Muscle of back (tissue), 11 donors: Measurements from ENCODE around the gene EIF4E. TPM values are rescaled to one million over a fixed set of nuclear protein-coding genes. Genes with fewer than 3 reads are reported as not detected.
"Not testable (repeated sequence)": the region's sequence is repeated elsewhere in the genome, so short reads cannot be mapped to it uniquely, and the experiment has no call there.

ENCODE experiments used
- DNase-seq, 3 donors: peaks; one replicate each; pipeline versions ENCODE4 v3.0.0 to v3.0.0-alpha.2; 2013
- polyA plus RNA-seq, 10 donors: library from polyadenylated mRNA; unstranded; fragments of 120-200 nt; gene quantifications; one replicate each; pipeline ENCODE4 v1.2.1, GENCODE V29; 2013; ENCODE audit not compliant: insufficient read length in 10 of 10

The EIF4E gene
- polyA plus RNA-seq, 10 donors = 52.6 to 80.0 (median 60.8) TPM

GRCh38 chr4:98935633-98936032 lies 6.7 kb upstream of the EIF4E start:
- DNase-seq = no peak

DNA sequence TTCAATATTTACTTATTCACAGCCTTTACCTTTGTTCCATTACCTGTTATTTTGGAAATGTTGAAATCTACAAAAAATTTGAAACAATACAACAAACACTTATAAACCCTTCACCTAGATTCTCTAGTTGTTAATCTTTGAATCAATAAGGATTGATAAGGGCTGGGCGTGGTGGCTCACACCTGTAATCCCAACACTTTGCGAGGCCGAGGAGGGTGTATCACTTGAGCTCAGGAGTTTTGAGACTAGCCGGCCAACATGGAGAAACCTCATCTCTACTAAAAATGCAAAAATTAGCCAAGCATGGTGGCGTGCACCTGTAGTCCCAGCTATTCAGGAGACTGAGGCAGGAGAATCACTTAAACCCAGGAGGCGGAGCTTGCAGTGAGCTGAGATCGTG lies 5.9 kb upstream of the EIF4E start:
- DNase-seq = not testable (repeated sequence)

- peak in 1 of 3 donors; percentile 32 for DNase-seq
Measured at GRCh38 chr4:98932539-98932938, 3.6 kb upstream of the EIF4E start.

DNA sequence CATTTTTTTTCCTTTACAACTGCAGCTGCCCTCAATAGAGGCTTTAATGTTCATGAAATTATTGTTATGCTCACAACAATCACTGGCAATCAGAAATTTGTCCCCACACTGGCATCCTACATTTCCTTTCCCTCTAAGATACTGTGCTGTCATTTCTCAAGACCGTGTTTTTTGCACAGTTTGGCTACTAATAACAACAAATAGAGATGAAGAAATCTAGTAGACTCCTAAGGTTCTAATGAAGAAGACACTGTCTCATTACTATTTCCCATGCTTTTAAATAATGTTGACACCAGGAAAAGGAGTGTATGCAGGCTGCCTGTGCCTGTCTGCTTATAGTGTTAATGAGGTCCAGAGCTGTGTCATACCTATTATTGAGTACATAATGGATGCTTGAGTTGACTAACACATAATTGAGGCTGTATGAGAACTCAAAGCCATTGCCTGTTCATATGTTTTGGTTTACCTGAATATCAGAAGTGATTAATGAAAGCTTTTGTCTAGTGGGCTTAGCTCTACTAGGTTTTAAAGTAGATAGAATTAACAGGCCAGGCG lies 1.5 kb upstream of the EIF4E start:
- DNase-seq = no peak

- DNase-seq = peak in 1 of 3 donors; percentile 79
Measured at GRCh38 chr4:98929341-98930267, 671 bp upstream of the EIF4E start.

GRCh38 chr4:98928131-98928504 lies 815 bp downstream of the EIF4E start:
- peak; percentile 75 to 94 (median 83) for DNase-seq

GRCh38 chr4:98926257-98926656 lies 2.7 kb downstream of the EIF4E start:
- not testable (repeated sequence) for DNase-seq

DNA sequence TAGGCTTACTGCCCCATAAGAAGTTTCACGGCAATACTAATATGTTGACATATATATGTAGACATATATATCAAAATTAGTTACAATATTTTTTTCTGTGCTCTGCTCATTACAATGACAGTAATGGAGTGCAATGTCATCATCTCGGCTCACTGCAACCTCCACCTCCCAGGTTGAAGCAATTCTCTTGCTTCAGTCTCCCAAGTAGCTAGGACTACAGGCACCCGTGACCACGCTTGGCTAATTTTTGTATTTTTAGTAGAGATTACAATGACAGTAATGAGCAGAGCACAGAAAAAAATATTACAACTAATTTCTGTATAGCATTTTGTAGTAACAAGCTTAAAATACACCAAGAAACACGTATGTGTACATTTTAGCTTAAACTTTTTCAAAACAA lies 7.6 kb downstream of the EIF4E start:
- no peak for DNase-seq

DNA sequence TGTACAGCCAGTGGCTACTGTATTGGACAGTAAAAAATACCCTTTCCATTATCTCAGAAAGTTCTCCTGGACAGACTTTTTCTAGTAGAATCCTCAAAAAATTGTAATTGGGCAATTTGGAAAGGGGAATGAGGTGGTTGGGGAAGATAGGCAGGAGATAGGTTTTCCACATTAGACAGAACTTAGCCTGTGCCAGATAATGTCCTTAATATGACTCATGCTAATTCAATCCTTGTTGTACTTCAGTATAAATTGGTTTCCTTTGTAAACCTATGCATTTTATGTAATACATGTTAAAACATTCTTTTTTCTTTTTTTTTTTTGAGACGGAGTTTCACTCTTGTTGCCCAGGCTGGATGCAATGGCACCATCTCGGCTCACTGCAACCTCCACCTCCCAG lies 8.9 kb downstream of the EIF4E start:
- DNase-seq = peak in 1 of 3 donors; percentile 24

DNA sequence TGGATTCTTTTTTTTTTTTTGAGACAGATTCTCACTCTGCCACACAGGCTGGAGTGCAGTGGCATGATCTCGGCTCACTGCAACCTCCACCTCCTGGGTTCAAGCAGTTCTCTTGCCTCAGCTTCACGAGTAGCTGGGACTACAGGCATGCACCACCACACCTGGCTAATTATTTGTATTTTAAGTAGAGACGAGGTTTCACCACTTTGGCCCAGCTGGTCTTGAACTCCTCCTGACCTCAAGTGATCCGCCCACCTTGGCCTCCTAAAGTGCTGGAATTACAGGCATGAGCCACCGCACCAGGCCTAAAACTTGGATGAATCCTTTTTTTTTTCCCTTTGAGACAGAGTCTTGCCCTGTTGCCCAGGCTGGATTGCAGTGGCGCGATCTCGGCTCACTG lies 18.2 kb downstream of the EIF4E start:
- not testable (repeated sequence) for DNase-seq

GRCh38 chr4:98909646-98910401 lies 19.1 kb downstream of the EIF4E start:
- DNase-seq = no peak

GRCh38 chr4:98908703-98909262 lies 20.1 kb downstream of the EIF4E start:
- DNase-seq = no peak

GRCh38 chr4:98908182-98908581 lies 20.8 kb downstream of the EIF4E start:
- no peak for DNase-seq

- DNase-seq = peak in 1 of 3 donors; percentile 10
Measured at GRCh38 chr4:98905839-98906238, 23.1 kb downstream of the EIF4E start.

DNA sequence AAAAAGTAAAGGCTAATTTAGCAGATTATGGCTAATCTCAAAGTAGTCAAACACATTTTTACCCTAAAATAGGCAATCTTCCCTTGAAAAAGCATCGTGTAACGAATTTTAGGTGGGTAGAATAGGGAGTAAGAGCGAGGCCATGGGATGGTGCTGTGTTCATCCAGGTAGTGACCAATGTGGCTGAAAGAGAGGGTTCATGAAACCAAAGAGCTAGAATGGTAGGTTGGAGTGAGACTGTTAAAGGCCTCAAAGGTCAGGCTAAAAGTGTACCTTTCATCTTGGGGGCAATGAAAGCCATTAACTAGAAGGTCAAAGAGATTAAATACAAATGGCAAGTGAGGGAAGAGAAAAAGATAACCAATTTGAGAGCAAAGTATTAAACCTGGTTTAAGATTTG lies 23.6 kb downstream of the EIF4E start:
- no peak for DNase-seq

DNA sequence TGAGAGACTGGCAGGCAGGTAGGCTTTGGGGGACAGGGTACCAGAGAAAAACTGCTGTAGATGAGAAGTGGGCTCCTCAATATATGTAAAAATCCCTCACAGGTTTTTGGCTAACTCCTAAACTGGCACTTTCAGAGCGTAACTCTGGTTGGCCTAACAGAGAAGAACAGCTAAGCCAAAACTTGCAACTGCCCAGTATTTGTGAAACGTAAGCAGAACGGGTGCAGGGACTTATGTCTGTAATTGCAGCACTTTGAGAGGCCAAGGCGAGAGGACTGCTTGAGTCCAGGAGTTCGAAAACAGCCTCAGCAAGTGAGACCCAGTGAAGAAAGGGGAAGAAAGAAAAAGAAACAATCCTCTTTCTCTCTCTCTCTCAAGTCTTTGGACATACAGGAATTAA lies 25.0 kb downstream of the EIF4E start:
- no peak for DNase-seq

GRCh38 chr4:98903561-98903960 lies 25.4 kb downstream of the EIF4E start:
- no peak for DNase-seq

DNA sequence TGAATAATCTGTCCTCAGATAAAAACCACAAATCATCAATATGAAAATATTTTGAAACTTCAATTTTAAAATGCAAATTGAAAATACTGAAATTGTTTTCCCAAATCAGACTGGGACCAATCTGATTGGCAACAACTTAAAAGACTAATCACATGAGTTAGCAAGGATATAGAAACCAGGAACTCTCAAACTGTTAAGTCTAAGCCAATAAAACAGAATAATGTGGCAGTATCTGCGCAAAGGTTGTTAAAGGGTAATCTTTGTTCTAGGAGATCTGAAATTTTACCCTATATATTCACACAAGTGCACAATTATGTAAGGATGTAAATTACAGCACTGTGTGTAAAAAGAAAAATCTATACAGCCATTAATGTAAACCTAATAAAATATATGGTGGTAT lies 29.7 kb downstream of the EIF4E start:
- DNase-seq = no peak

- no peak for DNase-seq
Measured at GRCh38 chr4:98891478-98892337, 37.2 kb downstream of the EIF4E start.

DNA sequence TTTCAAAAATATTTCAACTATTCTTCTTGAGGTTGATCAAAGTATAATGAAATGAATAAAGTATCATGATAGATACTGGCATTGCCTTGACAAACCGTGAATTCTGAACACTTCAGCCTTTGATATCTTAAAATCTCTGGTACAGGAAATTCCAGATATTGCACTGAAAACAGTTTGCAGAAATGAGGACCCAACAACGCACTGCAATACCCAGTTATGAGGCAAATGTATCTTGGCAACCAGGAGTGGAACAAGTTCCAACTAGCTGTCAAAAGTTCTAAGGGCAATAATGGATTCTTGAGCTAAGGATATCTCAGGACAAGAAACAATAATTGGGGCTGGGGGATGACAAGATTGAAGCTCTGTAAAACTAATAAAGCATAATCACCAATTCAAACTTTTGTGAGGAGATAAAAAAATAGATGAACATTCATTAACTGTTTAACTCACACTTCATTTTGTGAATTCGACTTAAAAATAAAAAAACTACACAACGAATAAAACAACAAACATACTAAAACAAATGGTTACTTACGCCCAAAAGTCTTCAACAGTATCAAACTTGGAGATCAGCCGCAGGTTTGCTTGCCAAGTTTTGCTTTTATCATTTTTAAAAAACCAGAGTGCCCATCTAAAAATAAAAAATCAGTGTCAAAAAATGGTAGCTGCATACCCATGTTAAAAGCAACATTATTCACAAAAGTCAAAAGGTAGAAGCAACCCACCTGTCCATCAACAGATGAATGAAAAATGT lies 38.1 kb downstream of the EIF4E start:
- DNase-seq = no peak

DNA sequence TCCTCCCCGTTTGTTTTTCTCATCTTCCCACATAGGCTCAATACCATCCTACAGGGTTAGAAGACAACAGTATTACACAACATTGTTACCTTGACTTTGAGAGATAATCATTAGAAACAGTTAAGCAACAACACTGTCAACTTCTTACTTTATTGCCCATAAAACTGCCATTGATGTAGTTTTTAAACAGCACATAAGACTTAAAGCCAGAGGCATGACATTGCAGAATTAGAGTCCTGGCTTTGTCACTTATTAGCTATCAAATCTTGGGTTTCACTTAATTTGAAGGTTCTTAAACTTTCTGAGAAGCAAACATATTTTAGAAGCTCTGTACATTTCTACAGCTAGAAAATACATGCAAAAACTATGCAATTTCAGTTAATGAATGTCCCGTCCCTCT lies 41.8 kb downstream of the EIF4E start:
- no peak for DNase-seq
